K562 (cell line): ENCODE results near the gene IRX2. TPM values are rescaled to one million over a fixed set of nuclear protein-coding genes. Genes with fewer than 3 reads are reported as not detected.
A peak's percentile ranks its signal among the peaks of the same experiment; 100 is the strongest.

ENCODE experiments used
- ATAC-seq: fragments of 200-7000 bp; cut with Tn5 transposase; 3 replicates; pipeline ENCODE4 v1.9.1; 2020; ENCODE audit warnings: moderate library complexity
- BruUV-seq: library from RNA; stranded (reverse); fragments of 400-500 nt; replicated peaks from 2 replicates; lab custom pipeline; 2021; lab: Mats Ljungman, UMichigan
- CTCF ChIA-PET: fragments of 300-600 bp; formaldehyde crosslinking; extraction: SDS; loops from one replicate; lab custom pipeline; 2021; ENCODE audit warnings: low intra/inter-chr PET ratio; lab: Yijun Ruan, JAX
- POLR2A ChIA-PET: fragments of 300-600, 350-650 bp; sonication (Branson Sonifier 250); formaldehyde crosslinking; extraction: SDS; loops from one replicate; lab custom pipeline; 2021; ENCODE audit warnings: antibody characterized with exemption, inconsistent platforms; lab: Yijun Ruan, JAX
- DNase-seq, 4 experiments: peaks; one replicate each; pipeline versions ENCODE4 v3.0.0 to v3.0.0-alpha.2; 2011 to 2018; ENCODE audit warnings: low spot score in 3 of 4, mixed read lengths in 3 of 4; ENCODE audit errors: extremely low read depth in 1 of 4
- FAIRE-seq: peaks from 2 replicates; lab custom pipeline; 2011; peaks lifted over from hg19 to GRCh38; lab: Jason Lieb, UNC
- H2AFZ ChIP-seq: 2 replicates; pipeline ENCODE4 v1.6.0; 2011; ENCODE audit warnings: low read depth, low read length, control low read depth, inconsistent platforms
- H3K27ac ChIP-seq: fragments of 200-600 bp; 3 replicates; pipeline ENCODE4 v1.8.0; 2011; ENCODE audit warnings: low read depth, mild to moderate bottlenecking, control low read depth, inconsistent platforms, low read length, moderate library complexity, mixed read lengths; ENCODE audit errors: extremely low read depth
- H3K27me3 ChIP-seq, 2 experiments: fragments of 300-600 bp in 1 of 2; 2 replicates in 1 of 2; 3 replicates in 1 of 2; pipeline versions ENCODE4 v1.6.0 to v1.8.0; 2011; ENCODE audit warnings: inconsistent platforms in 2 of 2, low read length in 2 of 2, mild to moderate bottlenecking in 1 of 2, mixed read lengths in 1 of 2, moderate library complexity in 1 of 2; ENCODE audit not compliant: control insufficient read depth in 2 of 2, insufficient read depth in 2 of 2
- H3K36me3 ChIP-seq: fragments of 300-600 bp; 3 replicates; pipeline ENCODE4 v1.8.0; 2011; ENCODE audit warnings: mild to moderate bottlenecking, low read length, inconsistent platforms; ENCODE audit not compliant: control insufficient read depth, insufficient read depth
- H3K4me1 ChIP-seq, 2 experiments: fragments of 200-600 bp in 1 of 2; replicated peaks in 1 of 2; 2 replicates in 1 of 2; 3 replicates in 1 of 2; pipeline versions ENCODE4 v1.5.1 to v1.8.0; 2011; ENCODE audit warnings: inconsistent platforms in 2 of 2, low read length in 2 of 2, mild to moderate bottlenecking in 1 of 2, mixed read lengths in 1 of 2, moderate library complexity in 1 of 2; ENCODE audit not compliant: control insufficient read depth in 2 of 2, insufficient read depth in 2 of 2
- H3K4me2 ChIP-seq: 2 replicates; pipeline ENCODE4 v1.6.1; 2011; ENCODE audit warnings: low read length, control low read depth, inconsistent platforms, mixed read lengths; ENCODE audit not compliant: insufficient read depth
- H3K4me3 ChIP-seq: fragments of 200-600 bp; sonication (generic), shearing (Covaris generic); 2 replicates; pipeline ENCODE4 v1.5.1; 2016; ENCODE audit warnings: control low read depth, inconsistent platforms
- H3K79me2 ChIP-seq: fragments of 200-600 bp; 3 replicates; pipeline ENCODE4 v1.8.0; 2011; ENCODE audit warnings: low read length, inconsistent platforms; ENCODE audit not compliant: control insufficient read depth, insufficient read depth
- H3K9ac ChIP-seq, 2 experiments: 2 replicates each; pipeline versions ENCODE4 v1.6.0 to v1.6.1; 2011; ENCODE audit warnings: low read depth in 2 of 2, low read length in 2 of 2, control low read depth in 1 of 2, inconsistent platforms in 1 of 2, mild to moderate bottlenecking in 1 of 2, mixed read lengths in 1 of 2; ENCODE audit not compliant: insufficient read depth in 1 of 2
- H3K9me1 ChIP-seq: one replicate; pipeline ENCODE4 v1.6.0; 2011; ENCODE audit warnings: inconsistent platforms, mild to moderate bottlenecking, low read length, moderate library complexity; ENCODE audit not compliant: control insufficient read depth, insufficient read depth
- H3K9me3 ChIP-seq: replicated peaks from 2 replicates; pipeline ENCODE4 v1.5.1; 2011; ENCODE audit warnings: low read depth, low read length, inconsistent platforms; ENCODE audit not compliant: control insufficient read depth, insufficient read depth
- H4K20me1 ChIP-seq: replicated peaks from 2 replicates; pipeline ENCODE4 v1.6.1; 2011; ENCODE audit warnings: low read length, inconsistent platforms, mixed read lengths; ENCODE audit not compliant: control insufficient read depth, insufficient read depth
- ASH1L ChIP-seq: fragments of 450-650 bp; IDR thresholded peaks from 2 replicates; pipeline ENCODE4 v1.6.1; 2018; ENCODE audit warnings: borderline replicate concordance, mild to moderate bottlenecking, low read depth; ENCODE audit not compliant: partially characterized antibody
- CBX8 ChIP-seq: fragments of 200-600 bp; sonication (generic); IDR thresholded peaks from 2 replicates; pipeline ENCODE4 v1.6.1; 2012; ENCODE audit warnings: borderline replicate concordance, mixed run types, low read depth, mild to moderate bottlenecking, moderate library complexity, mixed read lengths, low read length, control low read depth, inconsistent platforms; ENCODE audit not compliant: poor library complexity, severe bottlenecking; ENCODE audit errors: extremely low read depth
- CHCHD3 ChIP-seq: fragments of 250-450 bp; sonication (Bioruptor Pico); IDR thresholded peaks from 2 replicates; pipeline ENCODE4 v2.1.2; 2022; ENCODE audit warnings: mild to moderate bottlenecking
- GTF2A2 ChIP-seq: IDR thresholded peaks from 2 replicates; pipeline ENCODE4 v1.6.1; 2016; ENCODE audit warnings: mild to moderate bottlenecking, missing genetic modification characterization, missing compliant biosample characterization
- NFE2 ChIP-seq: IDR thresholded peaks from 2 replicates; pipeline ENCODE4 v1.6.1; 2014; ENCODE audit warnings: antibody characterized with exemption, low read depth
- NR2C1 ChIP-seq, 2 experiments: fragments of 450-650 bp; IDR thresholded peaks; 2 replicates each; pipeline ENCODE4 v1.6.1; 2017; ENCODE audit warnings: mild to moderate bottlenecking in 2 of 2, antibody characterized with exemption in 1 of 2, inconsistent platforms in 1 of 2, missing compliant biosample characterization in 1 of 2, missing genetic modification characterization in 1 of 2
- NR2F6 ChIP-seq: fragments of 450-650 bp; formaldehyde crosslinking; IDR thresholded peaks from 2 replicates; pipeline ENCODE4 v1.4.0; 2020; ENCODE audit warnings: mild to moderate bottlenecking
- PRPF4 ChIP-seq: fragments of 200-400 bp; formaldehyde crosslinking; IDR thresholded peaks from one replicate; pipeline ENCODE4 v1.6.1; 2017; ENCODE audit warnings: low read length, low read depth, mild to moderate bottlenecking; ENCODE audit not compliant: insufficient read depth, poor library complexity, severe bottlenecking
- RAD51 ChIP-seq: fragments of 450-650 bp; IDR thresholded peaks from 2 replicates; pipeline ENCODE4 v1.7.1; 2016; ENCODE audit warnings: low read depth, mild to moderate bottlenecking, borderline replicate concordance
- RBM17 ChIP-seq: fragments of 200-400 bp; formaldehyde crosslinking; IDR thresholded peaks from 2 replicates; pipeline ENCODE4 v1.6.1; 2017; ENCODE audit warnings: low read depth, mild to moderate bottlenecking, low read length, borderline replicate concordance
- RHOXF2B ChIP-seq: fragments of 250-450 bp; sonication (Bioruptor Pico); conservative IDR thresholded peaks from 2 replicates; pipeline ENCODE4 v1.5.1; 2021
- SAFB ChIP-seq: fragments of 200-400 bp; formaldehyde crosslinking; IDR thresholded peaks from 2 replicates; pipeline ENCODE4 v1.6.1; 2017; ENCODE audit warnings: low read depth, low read length, borderline replicate concordance
- SNIP1 ChIP-seq: fragments of 450-650 bp; IDR thresholded peaks from 2 replicates; pipeline ENCODE4 v1.7.1; 2017; ENCODE audit warnings: low read depth, mild to moderate bottlenecking
- TCFL5 ChIP-seq: fragments of 250-450 bp; sonication (Bioruptor Pico); conservative IDR thresholded peaks from 2 replicates; pipeline ENCODE4 v1.6.1; 2021; ENCODE audit warnings: mild to moderate bottlenecking, moderate library complexity, matching md5 sums
- TEAD2 ChIP-seq: fragments of 450-650 bp; IDR thresholded peaks from 2 replicates; pipeline ENCODE4 v1.6.1; 2016; ENCODE audit warnings: missing genetic modification characterization, control low read depth, missing compliant biosample characterization
- ZNF436 ChIP-seq: fragments of 250-450, 450-650 bp; sonication (Bioruptor Pico); formaldehyde crosslinking; IDR thresholded peaks from 2 replicates; pipeline ENCODE4 v1.7.0; 2020; ENCODE audit warnings: mild to moderate bottlenecking
- WGBS: fragments of 100-300 bp; shearing (Covaris generic); methylation state at CpG from one replicate; pipeline ENCODE4 v1.1.6; 2016; ENCODE audit warnings: low coverage, mixed read lengths; ENCODE audit not compliant: insufficient coverage; ENCODE audit errors: missing lambda C conversion rate; 5-methylcytosine and 5-hydroxymethylcytosine counted together
- in situ Hi-C: fragments of 300-500 bp; cut with MboI; formaldehyde crosslinking; loops from 4 replicates; pipeline ENCODE4 v1.15.0; 2018; ENCODE audit warnings: inconsistent platforms, mixed read lengths
- intact Hi-C: fragments of 100-400 bp; cut with micrococcal nuclease; formaldehyde crosslinking; loops from 2 replicates; pipeline ENCODE4 v1.14.2; 2022
- polyA plus RNA-seq, 8 experiments: library from polyadenylated mRNA; depleted of rRNA in 4 of 8; stranded (reverse) in 5 of 8; unstranded in 3 of 8; fragments of >200 nt; fragmentation: Nextera tagmentation in 2 of 8; fragmentation: Illumina TruSeq in 1 of 8; extraction: Ambion mirVana in 2 of 8; extraction: Trizol in 1 of 8; gene quantifications; 2 replicates each; pipeline versions ENCODE4 v1.2.1 to v1.2.3, GENCODE V29; 2011 to 2014; ENCODE audit warnings: inconsistent platforms in 1 of 8, missing spikeins in 1 of 8
- total RNA-seq, 7 experiments: library from RNA; depleted of rRNA in 6 of 7; stranded (reverse); fragments of >200 nt in 6 of 7; fragmentation: Illumina TruSeq in 2 of 7; extraction: Trizol in 2 of 7; gene quantifications; 2 replicates each; pipeline versions ENCODE4 v1.2.1 to v1.2.3, GENCODE V29; 2011 to 2021; ENCODE audit warnings: low replicate concordance in 1 of 7
- TF ChIP-seq, protein P1 (sequence below): sonication (generic); formaldehyde crosslinking; IDR thresholded peaks from 2 replicates; pipeline ENCODE4 v1.5.0; 2020; ENCODE audit warnings: missing genetic modification reagents
- TF ChIP-seq, protein P2 (sequence below): fragments of 450-650 bp; formaldehyde crosslinking; IDR thresholded peaks from 2 replicates; pipeline ENCODE4 v1.4.0; 2020; ENCODE audit warnings: mild to moderate bottlenecking, mixed read lengths

IRX2 gene
- total and polyA plus RNA-seq, 9 of the 15 experiments (the other 6 are each of a cell fraction or from before 2014, with no cell fraction given) = 0.13 TPM; not detected in 8

DNA sequence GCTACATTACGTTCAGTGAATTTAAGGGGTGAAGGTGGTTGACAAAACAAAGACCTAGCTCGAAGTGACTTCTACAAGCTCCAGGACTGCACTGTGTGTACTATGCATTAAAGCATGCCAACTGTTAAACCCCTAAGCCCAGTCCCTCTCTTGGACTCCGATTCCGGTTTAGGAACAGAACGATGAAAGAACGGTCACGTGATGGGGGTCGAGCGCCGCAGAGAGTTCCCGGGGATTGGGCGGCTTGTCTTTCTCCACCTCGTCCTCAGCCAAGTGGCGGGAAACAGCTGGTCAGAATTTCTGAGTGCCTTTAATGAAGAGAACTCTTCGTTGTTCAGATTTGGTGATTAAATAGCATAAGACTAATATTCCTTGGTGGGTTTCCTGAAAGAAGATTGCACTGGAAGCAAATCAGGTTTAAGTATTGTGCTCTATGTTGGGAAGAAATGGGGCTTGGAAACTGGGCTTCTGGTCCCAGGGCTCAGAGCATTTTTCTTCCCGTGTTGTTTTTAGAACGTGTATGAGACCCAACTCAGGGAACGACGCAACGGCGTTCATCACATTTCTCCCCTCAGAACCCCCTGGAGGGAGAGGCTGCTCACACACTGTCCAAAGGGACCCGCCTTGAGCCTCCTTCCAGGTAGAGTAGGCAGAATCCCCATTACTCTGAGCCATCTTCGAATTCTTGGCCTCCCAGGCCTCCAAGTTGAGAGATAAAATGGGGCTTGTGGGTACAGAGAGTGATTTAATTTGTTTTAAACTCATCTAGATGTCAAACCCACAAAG, 25.3 kb downstream of the IRX2 start:
- under 1% methylated on average over 23 of the region's 23 CpGs for WGBS
- peaks cover 5 to 41% of the 10 kb centered on the region in 2 experiments; a peak in 4 of 5 replicates for H3K27me3 ChIP-seq
- no peak for DNase-seq

More for the DNA sequence above, 25.3 kb downstream of the IRX2 start:
- H3K79me2 ChIP-seq = no peaks in the 10 kb centered on the region
- H3K9me3 ChIP-seq = no peaks in the 10 kb centered on the region
- no peak overlapping the region for H3K9ac ChIP-seq
- H3K36me3 ChIP-seq = no peaks in the 10 kb centered on the region
- H3K4me2 ChIP-seq = no peak overlapping the region
- H4K20me1 ChIP-seq = peaks cover 3% of the 10 kb centered on the region
- H2AFZ ChIP-seq = no peak overlapping the region
- in situ Hi-C loops (no loop called here), intact Hi-C loops (no loop called here)
- no peak overlapping the region for H3K27ac ChIP-seq
- POLR2A ChIA-PET = interaction anchor here (1.1 kb wide), 1 partner anchor 9 kb away, joined by 4 read pairs; no protein-coding TSS in a partner anchor
- no peaks in the 10 kb centered on the region for H3K9me1 ChIP-seq
- TF ChIP-seq TCFL5 (no peak), RHOXF2B (CRISPR knock-in tag) (no peak), PRPF4 (no peak), RAD51 (peak; percentile 43; the same call in 1 of the 2 replicates), GTF2A2 (no peak), CHCHD3 (no peak), ZNF436 (no peak), ASH1L (no peak), SNIP1 (no peak), TEAD2 (tag) (no peak), CBX8 (no peak), RBM17 (no peak), NFE2 (no peak), SAFB (no peak), NR2F6 (no peak), NR2C1 (IDR thresholded peaks at IDR 0.05) (no peak), NR2C1 (tag; IDR thresholded peaks at IDR 0.05) (no peak)
- TF ChIP-seq, protein P1, sequence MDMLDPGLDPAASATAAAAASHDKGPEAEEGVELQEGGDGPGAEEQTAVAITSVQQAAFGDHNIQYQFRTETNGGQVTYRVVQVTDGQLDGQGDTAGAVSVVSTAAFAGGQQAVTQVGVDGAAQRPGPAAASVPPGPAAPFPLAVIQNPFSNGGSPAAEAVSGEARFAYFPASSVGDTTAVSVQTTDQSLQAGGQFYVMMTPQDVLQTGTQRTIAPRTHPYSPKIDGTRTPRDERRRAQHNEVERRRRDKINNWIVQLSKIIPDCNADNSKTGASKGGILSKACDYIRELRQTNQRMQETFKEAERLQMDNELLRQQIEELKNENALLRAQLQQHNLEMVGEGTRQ = peak; percentile 49
- TF ChIP-seq, protein P2, sequence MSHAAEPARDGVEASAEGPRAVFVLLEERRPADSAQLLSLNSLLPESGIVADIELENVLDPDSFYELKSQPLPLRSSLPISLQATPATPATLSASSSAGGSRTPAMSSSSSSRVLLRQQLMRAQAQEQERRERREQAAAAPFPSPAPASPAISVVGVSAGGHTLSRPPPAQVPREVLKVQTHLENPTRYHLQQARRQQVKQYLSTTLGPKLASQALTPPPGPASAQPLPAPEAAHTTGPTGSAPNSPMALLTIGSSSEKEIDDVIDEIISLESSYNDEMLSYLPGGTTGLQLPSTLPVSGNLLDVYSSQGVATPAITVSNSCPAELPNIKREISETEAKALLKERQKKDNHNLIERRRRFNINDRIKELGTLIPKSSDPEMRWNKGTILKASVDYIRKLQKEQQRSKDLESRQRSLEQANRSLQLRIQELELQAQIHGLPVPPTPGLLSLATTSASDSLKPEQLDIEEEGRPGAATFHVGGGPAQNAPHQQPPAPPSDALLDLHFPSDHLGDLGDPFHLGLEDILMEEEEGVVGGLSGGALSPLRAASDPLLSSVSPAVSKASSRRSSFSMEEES (CRISPR knock-in tag) = peak; percentile 83
- H3K4me1 ChIP-seq = no peaks in the 10 kb centered on the region
- CTCF ChIA-PET = no interaction called here
- ATAC-seq = no peak
- BruUV-seq = no TSS peak
- FAIRE-seq = no peak
- no peak overlapping the region for H3K4me3 ChIP-seq
